HG03025 (cell line): ENCODE data around the gene ATP11A.

Experiments used
- ATAC-seq: cut with Tn5 transposase; IDR thresholded peaks from one replicate; pipeline ENCODE4 v1.9.1; 2021; ENCODE audit warnings: mild to moderate bottlenecking, moderate library complexity; ENCODE audit not compliant: unreplicated experiment, low FRiP score

Gene ATP11A

DNA sequence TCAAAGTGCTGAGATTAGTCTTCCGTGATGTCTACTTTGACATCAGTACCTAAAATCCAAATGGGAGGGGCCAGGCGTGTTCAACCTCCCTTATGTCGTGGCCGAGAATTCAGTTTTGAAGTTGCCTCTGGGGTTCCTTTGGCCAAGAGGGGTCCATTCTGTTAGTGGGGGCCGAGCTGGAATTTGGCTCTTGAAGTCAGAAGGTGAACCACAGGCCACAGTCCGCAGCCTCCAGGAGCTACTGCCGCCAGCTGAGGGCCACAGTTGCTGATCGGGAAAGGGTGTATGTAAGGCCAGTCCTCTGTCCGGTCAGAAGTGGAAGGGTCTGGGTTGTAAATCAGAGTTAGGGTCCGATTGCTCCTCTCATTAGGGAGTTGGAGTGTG, 31.0 kb downstream of the ATP11A start:
- ATAC-seq: no peak

DNA sequence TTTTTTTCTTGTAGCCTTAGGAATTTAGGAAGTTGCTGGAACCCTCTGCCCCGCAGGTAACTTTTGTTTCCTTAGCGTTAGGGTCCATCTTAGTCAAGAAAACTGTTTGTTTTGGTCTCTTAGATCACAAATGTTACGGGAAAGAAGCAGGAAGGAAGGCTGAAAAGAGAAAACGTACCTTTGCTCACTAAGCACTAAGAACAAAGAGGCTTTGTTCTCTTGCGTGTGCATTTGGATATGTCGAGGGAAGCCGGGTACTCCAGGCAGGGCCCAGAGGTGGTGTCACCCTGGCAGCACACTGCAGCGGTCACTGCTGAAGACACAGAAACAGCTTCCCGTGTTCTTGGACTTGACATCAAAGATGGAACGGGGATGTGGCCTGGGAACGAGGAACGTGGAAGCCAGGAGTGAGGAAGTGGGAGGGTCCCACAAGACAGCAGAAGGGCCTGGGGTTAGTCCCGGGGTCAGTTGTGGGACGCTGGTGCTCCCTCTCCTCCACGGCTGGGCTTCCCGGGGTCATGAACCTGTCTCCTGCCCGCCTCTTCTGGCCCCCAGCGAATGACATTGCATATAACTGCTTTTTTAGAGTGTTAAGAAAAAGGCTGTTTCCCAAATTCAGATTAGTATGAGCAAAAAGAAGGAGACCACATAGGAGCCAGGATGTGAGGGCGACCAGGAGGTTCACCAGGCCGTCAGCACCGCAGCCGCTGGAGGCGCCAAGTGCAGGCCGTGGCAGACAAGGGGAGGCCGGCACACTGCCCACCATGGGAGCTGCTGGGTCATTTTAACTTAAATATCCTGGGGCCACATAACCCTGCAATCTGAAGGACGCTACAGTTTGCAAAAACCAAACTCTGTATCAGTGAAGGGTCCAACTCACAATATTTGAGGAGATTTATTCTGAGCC, 31.6 kb downstream of the ATP11A start:
- ATAC-seq: no peak

DNA sequence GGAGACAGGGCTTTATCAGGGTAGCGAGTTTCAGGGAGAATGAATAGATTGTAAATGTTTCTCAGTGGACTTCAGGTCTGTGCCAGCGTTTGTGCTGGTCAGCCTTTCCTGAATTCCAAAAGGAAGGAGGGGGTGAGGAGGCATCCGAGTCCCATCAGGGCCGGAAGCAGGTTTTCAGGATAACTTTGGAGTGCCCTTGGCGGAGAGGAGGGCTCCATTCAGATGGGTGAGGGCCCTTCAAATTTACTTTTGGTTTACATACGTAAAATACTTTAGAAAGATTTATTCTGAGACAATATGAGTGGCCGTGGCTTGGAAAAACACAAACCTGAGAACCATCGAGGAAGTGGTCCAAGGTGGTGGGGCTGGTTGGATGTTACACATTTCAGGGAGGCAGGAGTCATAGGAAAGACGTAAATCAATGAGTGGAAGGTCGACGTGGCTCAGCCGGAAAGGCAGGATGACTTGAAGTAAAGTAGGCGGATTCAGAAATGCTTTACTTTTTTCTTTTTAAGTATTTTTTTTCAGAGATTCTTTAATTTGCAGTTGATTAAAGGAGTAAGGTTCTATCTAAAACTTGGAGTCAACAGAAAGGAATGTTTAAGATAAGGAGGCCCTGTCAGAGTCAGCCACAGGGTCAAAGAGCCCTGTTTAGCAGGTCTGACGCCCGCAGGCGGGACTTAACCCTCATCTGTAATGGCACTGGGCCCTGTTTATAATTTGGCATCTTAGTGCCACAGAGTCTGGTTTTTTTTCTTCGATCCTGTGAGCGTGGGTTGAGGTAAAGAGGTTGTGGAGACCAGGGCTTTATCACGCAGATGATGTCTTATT, 32.8 kb downstream of the ATP11A start:
- ATAC-seq: no peak

DNA sequence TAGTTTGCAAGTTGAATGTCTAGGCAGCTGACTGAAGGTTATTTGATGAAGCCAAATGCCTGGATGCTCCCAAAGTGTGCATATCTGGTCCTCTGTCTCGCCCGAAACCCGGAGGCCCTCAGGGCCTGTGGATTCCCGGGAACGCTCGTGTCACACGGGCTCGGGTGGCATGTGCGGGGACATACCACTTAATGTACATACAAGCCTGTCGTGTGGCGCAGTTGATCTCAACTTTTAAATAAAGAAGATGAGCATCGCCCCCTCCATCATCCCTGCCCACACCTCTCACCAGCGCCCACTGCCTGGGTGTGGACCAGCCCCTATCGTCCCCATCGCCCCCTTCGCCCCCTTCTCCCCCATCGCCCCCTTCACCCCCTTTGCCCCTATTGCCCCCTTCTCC, 33.9 kb downstream of the ATP11A start:
- ATAC-seq: no peak

DNA sequence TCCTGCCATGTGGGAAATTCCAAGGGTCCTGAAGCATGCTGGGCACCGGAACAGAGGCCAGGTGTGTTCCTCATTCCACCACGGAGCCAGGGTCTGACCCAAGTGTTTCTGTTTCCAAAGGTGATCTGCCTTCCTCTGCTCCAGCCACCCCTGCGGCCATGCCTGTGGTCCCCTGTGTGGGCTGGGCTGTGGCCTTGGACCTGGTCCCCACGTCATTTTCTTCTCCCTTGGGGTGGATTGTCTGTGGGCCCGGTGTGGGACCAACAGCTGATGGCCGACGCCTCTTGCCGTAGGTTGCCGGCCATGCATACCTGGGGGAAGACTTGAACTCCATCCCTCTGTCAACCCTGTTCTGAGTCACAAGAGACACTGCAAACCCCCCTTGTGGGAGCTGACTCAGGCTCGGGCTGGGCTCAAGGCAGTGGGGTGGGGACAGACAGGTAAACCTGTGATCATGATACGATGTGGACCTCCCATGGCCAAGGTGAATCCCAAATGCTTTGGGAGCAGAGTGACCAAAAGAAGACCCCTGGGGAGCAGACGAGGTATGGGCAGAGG, 35.0 kb downstream of the ATP11A start:
- no peak for ATAC-seq

DNA sequence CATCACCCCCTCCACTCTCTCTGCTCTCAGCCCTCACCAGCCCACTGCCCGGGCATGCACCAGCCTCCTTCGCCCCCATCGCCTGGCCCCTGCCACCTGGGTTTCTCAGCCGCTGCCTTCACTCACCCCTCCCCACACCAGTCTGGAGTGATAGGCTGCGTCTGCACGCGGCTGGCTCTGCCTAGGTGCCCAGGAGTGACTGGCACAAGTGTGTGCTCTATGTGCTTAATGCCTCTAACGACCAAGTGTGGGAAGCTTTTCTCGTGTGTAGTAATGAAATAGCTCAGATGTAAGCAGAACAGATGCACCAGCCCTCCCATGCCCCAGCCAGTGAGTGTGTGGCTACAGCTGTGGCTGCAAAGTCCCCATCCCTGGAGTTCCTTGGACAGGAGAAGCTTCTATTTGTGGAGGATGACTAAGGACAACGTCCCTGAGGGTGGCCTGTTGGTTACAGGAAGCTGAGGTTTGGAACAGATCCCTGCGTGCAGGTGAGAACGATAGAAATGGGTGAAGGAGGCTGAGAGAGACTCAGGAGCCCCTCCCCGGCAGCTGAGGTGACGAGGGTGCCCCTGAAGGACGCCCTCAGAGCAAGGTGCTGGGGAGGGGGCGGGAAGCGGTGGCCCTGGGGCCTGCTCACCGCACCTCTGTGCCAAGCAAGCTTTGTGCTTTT, 35.6 kb downstream of the ATP11A start:
- no peak for ATAC-seq

DNA sequence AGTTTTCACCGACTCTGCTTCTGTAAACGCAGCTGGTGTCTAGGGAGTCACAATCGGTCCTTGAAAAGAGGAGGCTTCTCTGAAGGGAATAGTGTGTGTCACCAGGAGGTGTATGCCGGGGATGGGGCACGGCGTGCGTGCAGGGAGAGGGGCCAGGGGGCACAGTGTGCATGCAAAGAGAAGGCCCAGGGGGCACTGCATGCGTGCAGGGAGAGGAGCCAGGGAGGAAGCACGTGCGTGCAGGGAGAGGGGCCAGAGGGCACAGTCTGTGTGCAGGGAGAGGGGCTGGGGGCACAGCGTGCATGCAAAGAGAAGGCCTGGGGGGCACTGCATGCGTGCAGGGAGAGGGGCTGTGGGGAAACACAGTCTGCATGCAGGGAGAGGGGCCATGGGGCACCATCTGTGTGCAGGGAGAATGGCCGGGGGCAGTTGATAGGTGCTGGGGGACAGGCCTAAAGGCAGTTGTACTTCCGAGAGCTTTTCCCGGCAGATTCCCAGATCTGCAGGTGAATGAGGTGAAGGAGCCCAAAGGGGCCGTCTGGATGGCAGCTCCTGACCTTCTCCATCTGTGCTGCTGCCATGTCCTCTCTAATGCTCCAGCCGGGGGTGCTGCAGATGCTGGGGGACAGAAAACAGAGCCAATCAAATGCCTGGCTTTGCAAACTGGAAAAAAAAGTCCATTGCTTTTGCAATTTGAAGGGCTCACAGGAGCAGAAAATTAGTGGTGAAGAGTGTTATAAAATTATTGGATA, 36.4 kb downstream of the ATP11A start:
- no peak for ATAC-seq

DNA sequence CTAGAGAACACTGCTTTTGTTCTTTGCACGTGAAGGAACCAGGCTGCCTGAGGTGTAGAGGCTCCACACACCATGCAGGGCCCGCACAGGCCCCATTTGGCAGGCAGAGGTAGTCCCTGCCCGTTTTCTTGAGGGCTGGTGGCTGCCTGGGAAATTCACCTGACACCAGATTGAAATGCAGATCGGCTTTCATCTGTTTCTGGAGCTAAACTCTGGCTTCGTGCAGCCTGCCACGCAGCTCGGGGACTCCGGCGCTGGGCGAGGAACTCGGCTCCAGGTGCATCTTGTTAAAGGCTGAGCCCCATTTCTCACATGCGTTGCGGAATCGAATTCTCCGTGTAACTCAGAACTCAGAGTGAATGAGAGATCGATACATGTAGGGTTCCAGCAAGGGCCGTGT, 37.7 kb downstream of the ATP11A start:
- no peak for ATAC-seq

DNA sequence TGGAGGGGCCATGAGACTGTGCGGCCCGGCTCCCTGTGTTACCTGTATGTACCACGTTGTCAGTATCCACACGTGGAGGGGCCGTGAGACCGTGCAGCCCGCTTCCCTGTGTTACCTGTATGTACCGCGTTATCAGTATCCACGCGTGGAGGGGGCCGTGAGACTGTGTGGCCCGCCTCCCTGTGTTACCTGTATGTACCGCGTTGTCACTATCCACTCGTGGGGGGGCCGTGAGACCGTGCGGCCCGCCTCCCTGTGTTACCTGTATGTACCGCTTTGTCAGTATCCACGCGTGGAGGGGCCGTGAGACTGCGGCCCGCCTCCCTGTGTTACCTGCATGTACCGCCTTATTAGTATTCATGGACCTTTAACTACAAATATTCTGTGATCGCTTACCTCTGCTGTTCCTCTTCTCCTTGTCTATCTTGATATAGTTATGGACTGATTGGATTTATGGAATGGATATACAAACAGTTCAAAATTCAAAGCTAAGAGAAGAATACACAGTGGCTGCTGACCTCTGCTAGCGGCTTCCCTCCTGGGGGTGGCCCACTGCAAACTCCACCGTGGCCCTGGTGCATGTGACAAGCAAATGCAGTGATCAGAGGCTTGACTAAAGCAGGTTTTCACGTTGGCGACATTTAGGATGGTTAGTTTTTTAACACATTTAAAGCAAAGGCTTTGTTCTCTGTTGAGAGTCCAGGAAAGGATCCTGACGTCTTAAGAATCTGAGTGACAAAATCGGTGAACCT, 38.7 kb downstream of the ATP11A start:
- ATAC-seq: no peak

DNA sequence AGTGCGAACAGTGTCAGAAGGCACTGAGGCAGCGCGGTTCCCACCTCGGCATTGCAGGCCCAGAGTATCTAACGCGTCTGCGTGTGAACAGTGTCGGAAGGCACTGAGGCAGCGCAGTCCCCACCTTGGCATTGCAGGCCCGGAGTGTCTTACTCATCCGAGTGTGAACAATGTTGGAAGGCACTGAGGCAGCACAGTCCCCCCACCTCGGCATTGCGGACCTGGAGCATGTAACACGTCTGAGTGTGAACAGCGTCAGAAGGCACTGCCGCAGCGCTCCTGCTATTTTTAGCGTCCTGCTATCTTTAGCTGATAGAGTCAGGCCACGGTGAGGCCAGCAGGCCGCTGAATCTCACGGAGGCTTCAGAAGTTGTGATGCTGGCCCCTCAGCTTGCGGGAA, 39.6 kb downstream of the ATP11A start:
- ATAC-seq: no peak

DNA sequence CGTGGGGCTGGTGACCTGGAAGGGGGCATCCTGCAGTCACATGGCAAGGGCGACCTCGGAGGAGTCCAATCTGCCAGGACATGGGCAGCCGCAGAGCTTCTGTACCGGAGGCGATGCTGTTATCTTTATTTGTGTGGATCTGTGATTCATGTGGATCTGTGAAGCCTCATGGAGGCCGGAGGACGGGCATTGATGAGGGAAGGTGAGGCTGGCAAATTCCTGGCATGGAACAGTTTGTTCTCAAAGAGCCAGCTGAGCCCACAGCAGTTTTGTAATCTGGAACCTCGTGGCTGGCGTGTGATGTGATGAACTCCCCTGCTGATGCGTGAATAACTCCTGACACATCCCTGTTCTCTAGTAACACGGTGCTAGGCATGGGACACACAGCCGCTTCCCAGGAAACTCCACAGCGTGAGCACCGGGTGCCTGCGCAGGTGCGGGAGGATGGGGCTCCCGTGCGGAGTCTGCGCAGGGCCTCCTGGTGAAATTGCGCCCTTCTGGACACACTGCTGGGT, 40.4 kb downstream of the ATP11A start:
- ATAC-seq: no peak

DNA sequence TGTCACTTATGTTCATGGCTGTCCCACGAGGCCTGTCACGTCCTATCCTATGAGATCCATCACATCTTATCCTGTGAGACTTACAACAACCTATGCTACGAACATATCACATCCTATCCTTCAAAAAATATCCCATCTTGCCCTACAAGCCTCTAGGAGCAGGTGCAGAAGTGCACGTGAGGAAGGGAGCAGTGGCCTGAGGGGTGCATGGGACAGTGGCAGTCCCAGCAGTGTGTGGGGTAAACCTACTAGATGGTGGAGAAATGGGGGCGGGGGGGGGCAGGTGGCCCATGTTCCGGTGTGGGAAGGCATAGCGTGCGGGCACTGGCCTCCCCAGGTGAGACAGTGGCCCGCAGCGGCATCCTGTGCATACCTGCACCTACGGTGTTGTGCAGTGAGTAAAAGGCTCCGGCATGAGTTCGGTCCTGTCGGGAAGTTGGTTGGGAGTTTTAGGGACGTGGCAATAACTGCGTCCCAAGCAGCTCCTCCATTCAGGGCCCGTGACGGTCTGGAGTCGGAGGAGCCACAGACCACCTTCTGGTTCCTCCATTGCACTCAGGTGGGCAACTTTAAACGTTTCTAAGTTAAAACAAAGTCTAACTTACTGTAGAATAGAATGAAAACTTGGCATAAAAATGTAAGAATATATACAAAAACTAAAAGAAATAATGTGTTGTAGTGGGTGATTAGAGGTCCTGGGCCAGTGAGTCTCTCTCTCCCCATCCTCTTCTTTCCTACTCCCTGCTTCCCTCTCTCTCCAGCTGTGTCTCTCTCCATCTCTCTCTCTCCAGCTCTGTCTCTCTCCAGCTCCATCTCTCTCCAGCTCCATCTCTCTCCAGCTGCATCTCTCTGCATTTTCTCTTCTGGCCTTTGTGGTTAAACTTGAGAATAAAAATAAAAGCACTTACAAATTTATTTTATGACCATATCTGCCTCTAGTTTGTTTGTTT, 42.1 kb downstream of the ATP11A start:
- no peak for ATAC-seq

DNA sequence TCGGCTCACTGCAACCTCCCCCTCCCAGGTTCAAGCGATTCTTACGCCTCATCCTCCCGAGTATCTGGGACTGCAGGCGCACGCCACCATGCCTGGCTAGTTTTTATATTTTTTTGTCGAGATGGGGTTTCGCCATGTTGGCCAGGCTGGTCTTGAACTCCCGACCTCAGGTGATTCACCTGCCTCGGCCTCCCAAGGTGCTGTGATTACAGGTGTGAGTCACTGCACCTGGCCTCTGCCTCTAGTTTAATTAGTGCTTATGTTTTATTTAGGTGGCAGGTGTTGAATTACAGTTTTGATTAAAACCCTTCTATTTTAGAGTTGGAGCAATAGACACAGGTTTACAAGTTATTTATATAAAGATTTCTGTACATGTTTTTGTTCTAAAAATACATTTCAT, 42.8 kb downstream of the ATP11A start:
- no peak for ATAC-seq

DNA sequence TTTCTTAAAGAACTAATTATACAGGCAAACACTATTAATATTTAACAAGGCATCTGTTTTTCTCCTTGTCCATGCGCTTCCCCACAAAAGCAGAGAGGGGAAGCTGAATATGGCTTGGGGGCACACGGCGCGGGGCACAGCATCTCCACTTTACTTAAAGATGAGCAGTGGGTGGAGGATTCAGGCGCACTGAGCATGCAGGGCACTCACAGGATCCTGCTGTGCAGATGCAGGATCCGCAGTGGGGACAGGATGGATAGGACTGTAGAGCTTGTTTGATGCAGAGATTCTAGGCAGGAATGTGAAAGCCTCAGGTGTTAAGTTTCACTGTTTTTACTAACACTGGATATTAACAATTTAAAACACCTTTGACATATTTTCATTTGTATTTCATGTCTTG, 43.3 kb downstream of the ATP11A start:
- ATAC-seq: no peak

DNA sequence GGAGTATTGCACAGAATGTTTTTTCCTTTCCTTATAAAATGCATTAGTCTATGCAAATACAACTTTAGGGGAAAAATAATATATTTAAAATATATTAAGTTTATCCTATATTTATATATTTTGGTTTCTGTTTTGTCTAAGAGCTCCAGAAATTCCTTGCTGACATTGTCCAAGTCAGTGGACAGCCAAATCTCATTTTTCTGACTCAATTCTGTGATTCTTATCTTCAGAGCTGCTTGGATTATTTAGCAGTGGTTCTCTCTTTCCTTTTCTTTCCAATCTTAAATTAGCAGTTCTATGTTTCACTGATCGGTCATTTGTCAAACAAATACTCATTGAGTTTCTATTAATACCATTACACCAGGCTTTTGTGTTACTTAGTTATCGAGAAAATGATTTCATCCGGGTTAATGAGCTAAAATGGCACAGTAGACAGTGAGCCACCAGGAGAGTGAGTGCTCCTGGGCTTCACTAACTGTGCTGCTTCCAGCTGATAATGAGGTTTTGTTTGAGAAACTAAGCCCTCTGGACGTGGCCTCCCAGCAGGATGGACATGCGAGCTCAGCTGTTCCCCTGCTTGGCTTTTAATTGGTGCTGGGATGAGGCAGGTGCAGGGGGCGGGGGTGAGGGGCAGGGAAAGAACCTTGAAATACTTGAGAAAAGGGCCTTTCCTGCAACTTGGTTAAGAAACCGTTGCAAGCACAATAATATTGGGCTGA, 44.0 kb downstream of the ATP11A start:
- no peak for ATAC-seq

DNA sequence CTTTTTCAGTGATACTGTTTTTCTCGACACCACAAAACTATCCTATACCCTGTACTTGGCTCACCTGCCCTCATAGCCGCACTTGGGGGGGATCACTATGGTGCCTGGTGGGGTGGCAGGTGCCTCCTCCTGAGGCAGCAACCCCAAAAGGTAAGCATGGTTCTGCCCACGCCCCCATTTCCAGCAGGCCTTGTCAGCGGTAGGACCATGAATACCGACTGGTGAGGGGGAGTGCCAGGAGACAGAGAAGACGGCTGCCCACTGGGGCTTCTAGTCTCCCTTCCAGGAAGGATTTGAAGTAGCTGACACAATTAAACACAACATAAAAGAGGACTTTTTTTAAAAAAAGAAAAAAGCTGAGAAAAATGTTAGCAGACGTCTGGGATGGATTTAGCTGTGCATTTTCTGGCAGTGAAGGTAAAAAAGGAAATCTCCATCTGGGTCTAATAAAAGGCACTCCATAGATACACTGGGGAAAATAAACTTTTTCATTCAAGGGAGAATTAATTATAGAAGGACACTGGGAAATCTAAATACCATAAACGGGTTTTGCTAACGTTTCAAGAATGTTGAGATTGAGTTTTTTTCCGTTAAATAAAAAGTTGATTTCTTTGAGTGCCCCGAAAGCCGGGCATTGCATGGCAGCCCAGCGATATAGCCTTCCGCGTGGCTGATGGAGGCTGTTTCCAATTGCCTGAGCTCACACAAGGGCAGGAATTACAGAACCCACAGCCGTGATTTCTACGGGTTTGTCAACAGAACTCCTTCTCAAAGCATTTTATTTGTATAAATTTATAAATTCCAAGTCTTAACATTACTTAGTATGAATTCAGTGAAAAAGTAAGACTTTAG, 45.1 kb downstream of the ATP11A start:
- ATAC-seq: no peak

DNA sequence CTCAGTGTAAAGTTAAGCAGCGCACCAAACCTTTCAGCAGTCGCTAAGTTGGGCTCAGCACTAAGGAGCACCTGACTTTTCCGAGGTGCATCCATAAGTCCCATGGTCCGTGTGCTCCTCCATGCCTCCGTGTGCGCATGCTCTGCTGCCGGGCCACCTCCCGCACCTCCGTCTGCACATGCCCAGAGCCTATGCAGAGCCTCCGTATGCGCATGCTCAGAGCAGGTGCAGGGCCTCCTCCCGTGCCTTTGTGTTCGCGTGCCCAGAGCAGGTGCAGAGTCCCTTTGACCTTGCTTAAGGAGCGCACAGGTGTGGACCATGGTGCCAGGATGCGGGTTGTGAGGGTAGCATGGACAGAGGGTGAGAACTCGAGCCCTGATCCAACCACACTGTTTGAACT, 46.0 kb downstream of the ATP11A start:
- no peak for ATAC-seq
